HuH-7.5 (cell line): ENCODE measurements around the gene TMEM255A.

ENCODE experiments used
- DNase-seq: peaks from one replicate; pipeline ENCODE4 v3.0.0; 2011; ENCODE audit warnings: low spot score

Gene TMEM255A

DNA sequence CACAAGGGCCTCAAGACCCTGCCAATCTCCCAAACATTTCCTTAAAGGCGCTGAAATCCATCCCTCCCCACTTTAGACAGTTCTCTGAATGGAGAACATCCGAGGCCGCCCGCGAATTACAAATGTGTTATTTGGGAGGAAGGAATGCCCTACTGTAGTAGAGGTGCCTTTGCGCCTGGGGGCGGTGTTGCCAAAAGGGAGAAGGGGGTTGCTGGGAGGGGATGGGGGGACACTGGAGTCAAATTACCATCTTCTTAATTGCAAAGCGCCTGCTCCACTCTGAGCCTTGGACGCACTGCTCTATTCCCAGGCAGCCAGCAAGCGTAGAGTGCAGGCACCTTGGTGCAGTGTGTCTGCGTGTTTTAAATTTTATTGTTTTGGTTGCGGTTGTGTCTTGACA lies 2.7 kb downstream of the TMEM255A start:
- no peak for DNase-seq

DNA sequence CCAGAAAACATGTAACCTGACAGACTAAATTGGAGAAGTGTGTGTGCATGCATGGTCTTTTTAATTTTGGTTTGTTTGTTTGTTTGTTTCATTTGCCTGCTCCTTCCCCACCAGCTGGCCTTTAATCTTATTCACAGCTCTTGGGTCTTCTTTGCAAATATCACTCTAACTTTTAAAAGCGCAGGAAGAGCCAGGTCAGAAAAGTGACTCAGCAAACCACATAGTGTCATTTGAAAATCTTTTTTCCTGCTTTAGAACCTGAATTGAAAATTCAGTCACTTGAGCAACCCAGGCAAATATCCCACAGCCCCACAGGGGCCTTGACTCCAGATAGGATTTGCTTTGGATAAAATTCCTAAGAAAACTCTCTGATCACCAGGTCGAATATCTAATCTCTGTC lies 4.6 kb downstream of the TMEM255A start:
- no peak for DNase-seq

- no peak for DNase-seq
These were observed 5.6 kb downstream of the TMEM255A start for GRCh38 chrX:120305531-120306141.

DNA sequence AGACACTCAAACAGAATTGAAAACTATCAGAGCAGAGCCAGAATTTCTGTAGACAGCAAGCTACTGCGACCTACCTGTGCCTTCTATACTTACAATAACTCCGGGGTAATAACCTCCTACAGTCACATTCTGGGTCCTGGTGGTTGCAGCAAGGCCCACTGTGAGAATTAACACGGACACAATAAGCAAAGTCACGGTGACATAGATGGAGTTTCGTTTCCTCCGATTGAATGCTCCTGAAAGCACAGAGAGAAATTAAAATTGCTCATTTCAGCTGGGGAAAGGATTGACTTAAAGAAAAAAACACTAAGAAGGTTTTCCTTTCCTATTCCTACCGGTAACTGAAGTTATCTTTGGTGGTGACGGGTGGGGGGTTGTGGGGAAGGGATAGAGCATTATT lies 7.0 kb downstream of the TMEM255A start:
- no peak for DNase-seq

GRCh38 chrX:120302434-120302833 lies 8.8 kb downstream of the TMEM255A start:
- no peak for DNase-seq

DNA sequence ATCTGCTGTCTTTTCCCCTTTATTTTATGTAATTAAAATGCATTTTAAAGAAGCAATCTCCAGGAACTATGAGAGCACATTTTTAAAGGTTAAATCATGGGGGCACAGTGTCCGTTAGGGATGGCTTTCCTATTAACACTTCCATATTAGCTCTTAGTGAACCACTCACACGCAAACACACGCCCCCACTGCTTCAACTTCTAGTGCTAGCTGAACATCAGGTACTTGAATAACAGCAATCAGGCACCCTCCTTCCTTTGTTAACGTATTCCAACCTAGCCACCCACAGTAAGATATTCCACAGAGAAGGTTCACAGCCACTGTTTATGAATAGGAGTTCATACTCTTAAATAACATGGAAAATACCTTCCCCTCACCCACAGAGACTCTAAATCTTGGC lies 9.3 kb downstream of the TMEM255A start:
- DNase-seq, result no peak

- no peak for DNase-seq
These were observed 9.8 kb downstream of the TMEM255A start for GRCh38 chrX:120301497-120301896.

GRCh38 chrX:120299928-120300327 lies 11.3 kb downstream of the TMEM255A start:
- no peak for DNase-seq

GRCh38 chrX:120297923-120298322 lies 13.3 kb downstream of the TMEM255A start:
- no peak for DNase-seq

GRCh38 chrX:120294651-120295050 lies 16.6 kb downstream of the TMEM255A start:
- no peak for DNase-seq

DNA sequence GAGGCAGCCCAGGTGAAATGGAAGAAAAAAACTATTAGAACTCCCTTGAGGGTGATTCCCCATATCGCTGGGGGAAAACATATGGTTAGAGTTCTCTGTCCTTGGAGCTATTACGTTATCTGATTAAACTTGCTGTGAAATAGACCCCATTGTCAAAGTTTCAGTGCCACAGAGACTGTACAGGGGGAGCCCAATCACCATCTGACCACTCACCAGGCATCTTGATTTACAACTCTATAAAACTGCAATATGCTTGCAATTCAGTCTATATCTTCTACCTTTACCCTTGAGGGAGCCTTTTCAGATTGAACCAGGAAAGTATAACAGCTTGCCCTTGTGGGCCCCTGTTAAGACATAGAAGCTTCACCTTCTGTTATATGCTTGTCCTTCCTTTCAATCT lies 18.2 kb downstream of the TMEM255A start:
- DNase-seq, result no peak

DNA sequence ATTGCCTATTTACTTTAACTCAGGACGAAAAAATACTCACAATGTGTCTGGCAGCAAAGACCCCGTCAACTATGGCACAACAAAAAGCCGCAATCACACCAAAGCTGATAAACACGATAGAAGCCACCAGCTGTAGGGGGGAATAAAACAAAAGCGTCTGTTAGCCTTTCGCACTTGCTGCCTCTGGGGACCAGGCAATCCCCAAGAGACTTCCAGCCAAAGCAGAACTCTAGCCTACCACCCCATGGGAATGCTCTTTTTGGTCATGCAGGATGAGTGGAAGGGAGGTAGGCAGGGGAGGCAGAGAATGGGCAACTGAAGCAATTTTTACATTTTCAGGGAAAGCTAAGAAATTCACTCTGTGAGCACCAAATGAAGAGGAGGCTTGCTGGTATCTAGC lies 20.1 kb downstream of the TMEM255A start:
- DNase-seq, result no peak

- DNase-seq, result no peak
These were observed 21.2 kb downstream of the TMEM255A start for GRCh38 chrX:120290107-120290506.

DNA sequence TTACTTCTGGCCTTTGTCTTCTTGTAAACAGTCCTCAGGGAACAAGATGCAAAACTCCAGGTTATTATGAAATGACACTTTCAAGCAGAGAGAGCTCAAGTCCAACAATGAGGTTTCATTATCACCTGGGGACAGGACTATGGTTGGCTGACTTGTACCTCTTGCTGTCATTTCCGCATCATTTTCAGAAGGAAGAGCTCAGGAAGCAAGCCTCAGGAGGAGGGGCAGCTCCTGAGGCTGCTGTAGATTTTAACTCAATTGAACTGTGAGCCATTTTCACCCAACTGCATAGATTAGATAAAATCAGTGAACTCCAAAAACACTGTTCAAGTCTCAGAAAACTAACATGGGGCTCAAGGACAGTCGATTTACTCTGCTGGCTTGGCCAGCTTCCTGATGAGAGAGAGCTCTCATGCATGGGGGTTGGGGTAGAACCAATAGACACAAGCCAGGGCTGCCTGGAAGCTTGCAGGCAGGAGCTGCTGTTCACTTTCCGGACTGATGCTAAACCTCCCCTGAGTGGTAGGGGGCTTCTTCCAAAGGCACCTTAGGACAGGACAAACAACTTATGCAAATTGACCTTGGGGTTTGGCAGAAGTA lies 23.6 kb downstream of the TMEM255A start:
- DNase-seq, result no peak

- DNase-seq, result no peak
These were observed 24.3 kb downstream of the TMEM255A start for GRCh38 chrX:120286733-120287512.

GRCh38 chrX:120282697-120283096 lies 28.6 kb downstream of the TMEM255A start:
- DNase-seq, result no peak

- no peak for DNase-seq
These were observed 29.5 kb downstream of the TMEM255A start for GRCh38 chrX:120281761-120282160.

- DNase-seq, result no peak
These were observed 30.1 kb downstream of the TMEM255A start for GRCh38 chrX:120281021-120281624.

GRCh38 chrX:120274958-120275357 lies 36.3 kb downstream of the TMEM255A start:
- no peak for DNase-seq

DNA sequence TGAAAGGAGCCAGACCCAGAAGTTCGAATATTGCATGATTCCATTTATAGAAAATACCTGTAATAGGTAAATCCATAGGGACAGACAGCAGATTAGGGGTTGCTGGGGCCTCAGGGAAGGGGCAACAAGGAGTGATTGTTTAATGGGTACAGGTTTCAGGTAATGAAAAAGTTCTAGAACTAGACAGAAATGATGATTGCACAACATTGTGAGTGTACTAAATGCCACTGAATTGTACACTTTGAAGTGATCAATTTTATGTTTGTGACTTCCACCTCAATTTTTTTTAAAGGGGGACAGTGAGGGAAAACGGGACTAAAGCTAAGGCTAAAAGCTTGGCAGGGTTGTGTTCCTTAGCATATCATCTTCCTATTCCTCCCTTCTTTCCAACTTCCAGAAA lies 37.1 kb downstream of the TMEM255A start:
- DNase-seq, result no peak

DNA sequence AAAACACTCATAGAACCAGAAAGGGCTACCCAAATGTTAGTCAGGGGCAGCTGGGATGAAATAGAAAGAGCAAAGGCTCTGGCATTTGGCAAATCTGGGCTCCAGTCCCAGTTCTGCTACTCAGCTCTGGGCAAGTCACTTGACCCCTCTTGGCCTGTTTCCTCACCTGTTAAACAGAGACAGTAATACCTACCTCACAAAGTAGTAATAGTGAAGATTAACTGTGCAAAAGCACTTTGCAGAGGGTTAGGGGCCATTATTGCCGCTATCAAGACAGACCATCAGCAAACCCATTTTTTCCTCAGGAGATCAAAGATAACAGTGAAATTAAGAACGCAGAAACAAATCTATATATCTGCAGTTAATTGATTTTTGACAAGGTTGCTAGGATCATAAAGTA lies 40.0 kb downstream of the TMEM255A start:
- DNase-seq, result no peak

DNA sequence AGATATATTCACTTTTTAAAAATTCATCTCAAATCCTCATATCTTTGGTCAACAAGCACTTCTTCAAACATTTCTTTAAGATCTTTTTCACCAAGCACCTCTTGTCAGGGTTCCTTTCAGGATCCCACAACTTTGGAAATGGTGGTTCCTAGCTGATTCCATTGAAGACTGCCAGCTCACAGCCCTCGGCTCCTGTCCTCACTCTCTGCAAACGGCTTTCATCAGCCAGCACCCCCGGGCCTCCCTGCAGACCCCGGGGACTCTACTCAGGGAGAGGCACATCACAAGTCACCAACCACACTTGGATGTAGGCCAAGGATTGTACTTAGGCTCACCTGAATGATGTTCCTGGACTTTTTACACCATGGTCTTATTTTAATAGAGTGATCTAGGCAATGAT lies 40.7 kb downstream of the TMEM255A start:
- no peak for DNase-seq

DNA sequence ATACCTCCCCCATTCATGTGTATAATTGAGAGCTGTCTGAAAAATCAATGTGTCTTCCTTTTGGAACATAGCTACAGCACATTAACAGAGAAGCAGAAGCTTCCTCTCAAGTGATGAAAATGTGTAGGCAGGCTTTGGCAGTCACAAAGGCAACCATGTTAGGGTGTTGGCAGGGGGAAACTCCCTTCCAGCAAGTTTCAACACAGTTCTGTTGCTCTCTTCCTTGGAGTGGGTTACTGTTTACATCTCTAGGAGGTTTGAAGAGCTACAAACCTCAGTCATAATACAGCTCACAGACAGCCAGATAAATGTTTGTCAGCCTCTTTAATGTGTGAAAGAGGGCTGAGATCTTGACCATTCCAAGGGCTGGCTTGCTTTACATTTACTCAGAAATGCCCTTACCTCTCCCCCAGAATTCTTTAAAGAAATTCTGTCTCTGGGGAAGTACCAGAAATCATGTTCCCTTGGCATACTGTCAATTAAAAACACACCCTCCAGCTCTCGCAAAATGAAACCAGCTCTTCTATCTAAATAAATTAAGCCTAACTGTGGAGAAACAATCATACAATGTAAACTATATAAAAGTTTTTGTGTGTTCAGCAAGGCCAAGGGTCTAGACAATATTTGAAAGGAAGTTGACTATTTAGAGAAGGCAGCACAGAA lies 41.8 kb downstream of the TMEM255A start:
- DNase-seq, result no peak
